Temporal lobe (tissue), 2 donors: ENCODE results near the gene GREM2. TPM values are rescaled to one million over a fixed set of nuclear protein-coding genes. Genes with fewer than 3 reads are reported as not detected.

Source experiments
- small RNA-seq: library from RNA; depleted of rRNA; stranded (forward); fragments of <200 nt; gene quantifications from one replicate; pipeline ENCODE3, GENCODE V24; 2014; ENCODE audit warnings: low replicate concordance
- total RNA-seq: library from RNA; depleted of rRNA; stranded (reverse); fragments of >200 nt; gene quantifications from one replicate; pipeline ENCODE4 v1.2.3, GENCODE V29; 2014

GREM2 gene
- total RNA-seq, 1 donor from 2014 or later, result 12.0 TPM

Small RNA genes within 50 kb of the gene (small RNA-seq; reads per million reads assigned to genes)
- not detected for gene RNU5F-8P
